NCI-H2107 (cell line): ENCODE measurements around the gene CYFIP2.

Source experiments
- DNase-seq: peaks from one replicate; lab custom pipeline; 2025; lab: John Stamatoyannopoulos, UW

CYFIP2 gene

DNA sequence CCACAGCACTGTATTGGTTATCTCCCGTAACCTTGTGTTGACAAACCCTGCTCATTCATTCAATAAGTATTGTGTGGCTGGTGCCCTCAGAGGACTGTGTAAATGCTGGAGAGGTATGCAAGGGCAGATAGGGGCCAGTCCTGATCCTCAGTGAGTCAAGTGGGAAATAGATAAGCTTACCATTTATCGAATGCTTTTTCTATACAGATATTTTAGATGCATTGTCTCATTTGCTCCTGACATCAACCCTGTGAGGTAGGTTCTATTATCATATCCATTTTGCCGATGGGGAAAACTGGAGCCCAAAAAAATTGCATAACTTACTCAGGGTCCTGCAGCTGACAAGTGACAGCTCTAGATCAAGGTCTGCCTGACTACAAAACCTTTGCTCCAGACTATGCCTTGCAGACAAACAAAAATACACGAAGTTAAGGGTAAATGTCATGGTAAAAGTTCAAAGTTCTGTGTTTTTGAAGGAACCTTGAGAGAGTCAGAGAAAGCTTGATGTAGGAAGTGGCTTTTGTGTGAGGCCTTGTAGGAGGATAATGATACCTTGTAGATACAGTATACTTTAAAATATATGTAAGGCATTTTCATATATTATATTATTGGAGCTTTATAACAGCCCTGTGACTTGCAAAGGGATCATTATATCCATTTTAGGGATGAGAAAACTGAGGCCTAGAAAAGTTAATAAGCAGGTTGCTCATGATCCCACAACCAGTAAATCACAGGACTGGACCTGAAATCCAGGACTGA is 22.7 kb downstream of the CYFIP2 start:
- DNase-seq, result no peak

GRCh38 chr5:157289164-157289819 is 23.4 kb downstream of the CYFIP2 start:
- no peak for DNase-seq

DNA sequence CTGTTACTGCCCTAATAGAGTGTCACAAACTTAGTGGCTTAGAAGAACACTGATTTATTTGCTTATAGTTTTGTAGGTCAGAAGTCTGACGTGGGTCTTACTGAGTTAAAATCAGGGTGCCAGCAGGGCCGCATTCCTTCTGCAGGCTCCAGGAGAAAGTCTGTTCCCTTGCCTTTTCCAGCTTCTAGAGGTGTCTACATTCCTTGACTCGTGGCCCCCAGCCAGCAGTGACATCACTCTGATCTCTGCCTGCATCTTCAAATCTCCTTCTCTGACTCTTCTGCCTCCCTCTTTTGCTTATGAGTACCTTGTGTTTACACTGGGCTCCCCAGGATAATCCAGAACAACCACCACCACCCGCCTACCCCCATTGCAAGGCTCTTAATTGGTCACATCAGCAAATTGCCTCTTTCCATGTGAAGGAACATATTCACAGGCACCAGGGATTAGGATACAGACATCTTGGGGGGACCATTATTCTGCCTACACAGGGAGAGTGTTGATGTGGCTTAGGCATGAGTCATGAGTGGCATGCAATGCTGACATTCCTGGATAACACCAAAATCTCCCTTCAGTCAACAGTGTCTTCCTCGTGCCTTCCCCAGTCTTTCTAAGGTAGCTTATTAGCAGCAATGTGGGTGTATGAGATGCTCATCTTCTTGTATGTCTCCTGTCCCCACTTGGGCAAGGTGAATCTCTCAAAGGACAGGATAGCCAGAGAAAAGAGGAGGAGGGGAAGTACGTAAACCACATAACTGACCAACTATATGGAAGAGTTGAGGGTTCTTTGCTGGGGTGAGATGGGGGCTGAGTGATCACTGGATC is 24.4 kb downstream of the CYFIP2 start:
- no peak for DNase-seq

- DNase-seq, result no peak
Observed at GRCh38 chr5:157290981-157291711, 25.2 kb downstream of the CYFIP2 start.

DNA sequence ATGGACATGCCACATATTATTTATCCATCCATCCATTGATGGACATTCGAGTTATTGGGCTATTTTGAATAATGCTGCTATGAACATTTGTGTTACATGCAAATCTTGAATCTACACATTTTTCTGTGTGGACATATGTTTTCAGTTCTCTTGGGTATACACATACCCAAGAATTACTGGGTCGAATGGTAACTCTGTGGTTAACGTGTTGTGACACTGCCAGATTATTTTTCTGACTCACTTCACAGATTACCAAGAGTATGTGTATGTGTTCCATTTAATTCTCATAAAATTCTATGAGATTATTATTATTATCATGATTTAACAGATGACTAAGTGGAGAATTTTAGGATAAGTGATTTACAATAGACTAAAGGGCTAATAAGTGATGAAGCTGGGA is 26.7 kb downstream of the CYFIP2 start:
- DNase-seq, result no peak

DNA sequence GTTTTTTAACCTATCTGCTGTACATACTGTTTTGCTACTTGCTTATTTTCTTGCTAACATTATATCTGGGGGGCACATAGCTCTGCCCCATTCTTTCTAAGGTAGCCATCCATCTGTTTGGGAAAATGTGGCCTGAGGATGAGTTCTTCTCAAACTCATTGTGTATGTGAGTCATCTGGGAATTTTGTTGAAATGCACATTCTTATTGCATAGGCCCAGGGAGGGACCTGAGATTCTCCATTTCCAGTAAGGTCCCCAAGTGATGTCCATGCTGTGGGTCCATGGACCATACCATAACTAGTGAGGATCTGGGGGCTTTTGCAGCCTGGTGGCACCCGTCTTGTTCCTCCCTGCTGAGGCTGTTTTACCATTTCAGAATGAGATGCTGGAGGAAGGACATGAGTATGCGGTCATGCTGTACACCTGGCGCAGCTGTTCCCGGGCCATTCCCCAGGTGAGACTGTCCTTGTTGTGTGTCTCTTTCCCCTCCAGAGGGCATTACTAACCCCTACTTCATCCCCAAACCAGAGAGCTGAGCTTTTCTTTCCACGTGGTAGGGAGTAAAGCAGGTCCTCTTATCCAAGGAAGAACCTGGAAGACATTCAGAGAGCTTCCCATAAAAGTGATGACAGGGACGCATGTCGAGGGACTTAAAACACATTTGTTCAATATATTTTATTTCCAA is 28.6 kb downstream of the CYFIP2 start:
- DNase-seq, result no peak

DNA sequence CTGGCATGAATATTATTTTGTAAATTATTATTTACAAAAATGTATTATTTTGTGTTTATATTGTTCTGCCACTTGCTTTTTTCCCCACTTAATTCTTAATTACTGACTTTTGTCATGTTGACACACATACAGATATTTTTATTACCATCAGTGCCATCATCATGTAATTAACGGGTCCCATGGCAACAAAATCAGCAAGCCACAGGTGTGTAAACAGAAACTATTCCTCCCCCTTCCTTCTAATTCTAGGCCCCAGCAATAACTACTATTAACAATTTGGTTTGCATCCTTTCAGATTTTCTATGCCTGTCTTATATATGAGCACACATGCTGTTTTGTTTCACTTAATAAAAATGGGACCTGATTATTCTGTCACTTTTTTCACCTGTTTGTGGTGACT is 29.3 kb downstream of the CYFIP2 start:
- no peak for DNase-seq

- no peak for DNase-seq
Observed at GRCh38 chr5:157300564-157300963, 34.6 kb downstream of the CYFIP2 start.

DNA sequence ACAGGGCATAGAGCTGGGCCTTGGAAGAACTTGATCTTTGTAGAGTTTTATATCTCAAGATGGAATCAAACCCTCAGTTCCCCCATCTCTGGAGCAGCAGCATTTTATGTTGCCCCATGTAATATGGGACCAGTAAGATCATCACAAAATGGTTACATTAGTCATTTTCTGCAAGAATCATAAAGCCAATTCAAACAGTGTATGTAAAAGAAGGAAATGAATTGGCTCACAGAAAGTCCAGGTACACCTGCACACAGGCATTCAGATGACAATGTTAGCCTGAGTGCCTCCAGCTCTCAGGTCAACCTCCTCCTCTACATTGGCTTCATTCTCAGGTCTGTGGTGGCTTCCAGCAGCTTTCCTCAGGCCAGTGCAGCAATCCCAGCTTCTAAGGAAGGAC is 35.1 kb downstream of the CYFIP2 start:
- no peak for DNase-seq

GRCh38 chr5:157303023-157303422 is 37.1 kb downstream of the CYFIP2 start:
- no peak for DNase-seq

- no peak for DNase-seq
Observed at GRCh38 chr5:157303667-157304327, 37.9 kb downstream of the CYFIP2 start.

GRCh38 chr5:157306081-157306480 is 40.2 kb downstream of the CYFIP2 start:
- no peak for DNase-seq

- no peak for DNase-seq
Observed at GRCh38 chr5:157306692-157307471, 41.0 kb downstream of the CYFIP2 start.

DNA sequence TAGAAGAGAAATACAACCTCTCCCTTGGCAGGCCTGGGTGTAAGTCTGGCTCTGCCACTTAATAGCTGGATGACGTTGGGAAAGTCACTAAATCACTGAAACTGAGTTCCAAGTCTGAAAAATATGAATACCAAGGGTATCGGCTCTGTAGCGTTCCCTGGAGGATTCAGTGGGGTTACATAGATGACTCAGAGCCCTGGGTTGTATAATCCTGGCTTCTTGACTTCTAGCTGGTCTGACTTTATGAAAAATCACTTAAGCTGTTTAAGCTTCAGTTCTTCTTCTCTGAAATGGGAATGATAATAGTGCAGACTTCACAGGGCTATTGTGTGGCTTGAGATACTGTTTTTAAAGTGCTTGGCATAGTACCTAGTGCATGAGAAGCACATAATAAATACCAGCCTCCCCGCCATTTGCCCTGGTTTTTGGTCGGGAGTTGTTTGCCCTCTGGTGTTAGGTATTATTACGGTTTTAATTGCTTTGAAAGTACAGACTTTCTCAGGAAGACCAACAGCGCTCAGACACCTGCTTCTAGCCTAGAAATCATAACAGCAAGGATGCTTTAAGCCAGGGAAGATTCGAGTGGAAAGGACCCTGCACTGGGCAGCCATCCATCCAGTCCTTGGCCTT is 43.0 kb downstream of the CYFIP2 start:
- no peak for DNase-seq

- no peak for DNase-seq
Observed at GRCh38 chr5:157309796-157310195, 43.9 kb downstream of the CYFIP2 start.

GRCh38 chr5:157311595-157311994 is 45.7 kb downstream of the CYFIP2 start:
- no peak for DNase-seq

- DNase-seq, result peak; percentile 2
Observed at GRCh38 chr5:157312492-157312891, 46.6 kb downstream of the CYFIP2 start.

DNA sequence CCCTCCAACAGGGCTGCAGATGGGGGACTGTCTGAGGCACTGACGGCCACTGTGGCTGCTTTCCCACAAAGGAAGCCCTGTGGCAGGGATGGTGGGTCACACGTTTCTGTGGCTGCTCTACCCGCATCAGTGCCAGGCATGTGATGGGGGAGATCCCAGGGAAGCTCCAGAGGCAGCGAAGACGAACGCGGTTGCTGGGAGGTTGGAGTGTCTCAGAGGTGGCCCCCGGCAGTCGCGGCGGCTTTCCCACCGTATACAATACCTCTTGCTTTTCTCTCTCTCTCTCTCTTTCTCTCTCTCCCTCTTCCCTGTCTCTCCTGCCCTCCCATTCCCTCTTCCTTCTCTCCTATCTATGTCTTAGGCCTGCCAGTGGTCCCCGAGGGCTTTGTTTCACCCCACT is 56.7 kb downstream of the CYFIP2 start:
- DNase-seq, result no peak

DNA sequence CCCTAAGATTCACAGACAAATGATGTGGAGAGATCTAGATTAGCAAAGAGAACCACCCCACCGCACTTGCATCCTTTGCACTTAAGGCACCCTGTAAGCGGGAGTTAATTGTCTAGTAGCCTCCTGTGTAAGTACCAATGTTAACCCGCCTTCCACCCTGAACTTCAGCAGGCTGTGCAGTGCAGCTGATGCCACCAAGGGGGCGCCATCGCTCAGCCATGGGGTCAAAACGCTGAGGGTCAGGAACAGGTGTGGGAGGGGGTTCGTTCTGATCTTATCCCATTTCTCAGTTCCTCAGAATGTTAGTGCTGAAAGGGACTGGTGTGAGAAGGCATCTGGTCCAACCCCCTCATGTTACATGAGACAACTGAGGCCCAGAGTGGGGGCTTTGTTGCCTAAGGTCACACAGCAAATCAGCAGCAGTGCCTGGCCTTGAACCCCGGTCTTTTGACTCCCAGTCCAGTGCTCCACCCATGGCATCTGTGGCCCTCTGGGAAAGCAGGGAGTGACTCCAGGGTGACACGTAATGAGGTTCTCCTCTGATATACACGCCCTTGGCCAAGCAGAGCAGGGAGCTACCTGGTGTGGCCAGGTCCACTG is 57.3 kb downstream of the CYFIP2 start:
- DNase-seq, result no peak
